SH-SY5Y (cell line): Measurements from ENCODE around the gene ADAMTS13.

Experiments
- GATA2 ChIP-seq: IDR thresholded peaks from 2 replicates; pipeline ENCODE4 v1.6.1; 2011; ENCODE audit warnings: mild to moderate bottlenecking, low read depth, low read length
- GATA3 ChIP-seq: IDR thresholded peaks from 2 replicates; pipeline ENCODE4 v1.6.1; 2011; ENCODE audit warnings: low read depth, mild to moderate bottlenecking, low read length, moderate library complexity

GRCh38 chr9:133502112-133502511, 79.9 kb downstream of the ADAMTS13 start:
- no peak for TF ChIP-seq GATA2
- no peak for TF ChIP-seq GATA3
